WTC11 (cell line): ENCODE data around the gene CIAO2A. TPM values are rescaled to one million over a fixed set of nuclear protein-coding genes. Genes with fewer than 3 reads are reported as not detected.
A peak's percentile ranks its signal among the peaks of the same experiment; 100 is the strongest.

Source experiments
- ATAC-seq: fragments of 200-7000 bp; cut with Tn5 transposase; 2 replicates; pipeline ENCODE4 v1.10.0; 2021; ENCODE audit warnings: mild to moderate bottlenecking, moderate library complexity
- CTCF ChIA-PET: fragments of 300-600 bp; sonication (Branson Sonifier 250); formaldehyde crosslinking; loops from one replicate; lab custom pipeline; 2021; ENCODE audit warnings: antibody characterized with exemption; lab: Charles Lee
- POLR2A ChIA-PET: fragments of 350-600 bp; sonication (Branson Sonifier 250); formaldehyde crosslinking; loops from one replicate; lab custom pipeline; 2021; ENCODE audit warnings: antibody characterized with exemption; lab: Charles Lee
- DNase-seq: peaks from one replicate; pipeline ENCODE4 v3.0.0; 2021; ENCODE audit warnings: low spot score
- H3K27ac Mint-ChIP-seq: 2 replicates; pipeline ENCODE4 v1.8.0; 2021; ENCODE audit warnings: mixed read lengths
- H3K27me3 Mint-ChIP-seq: 2 replicates; pipeline ENCODE4 v1.8.0; 2021; ENCODE audit warnings: low read depth, mild to moderate bottlenecking, moderate library complexity, mixed read lengths
- H3K36me3 Mint-ChIP-seq: 2 replicates; pipeline ENCODE4 v1.8.0; 2021; ENCODE audit warnings: mixed read lengths
- H3K4me1 Mint-ChIP-seq: 2 replicates; pipeline ENCODE4 v1.8.0; 2022; ENCODE audit warnings: mixed read lengths
- H3K4me3 Mint-ChIP-seq: 2 replicates; pipeline ENCODE4 v1.8.0; 2021; ENCODE audit warnings: mild to moderate bottlenecking, moderate library complexity, mixed read lengths
- H3K9me3 Mint-ChIP-seq: 2 replicates; pipeline ENCODE4 v1.8.0; 2021; ENCODE audit warnings: mixed read lengths
- ATF1 ChIP-seq: sonication (generic); formaldehyde crosslinking; IDR thresholded peaks from 2 replicates; pipeline ENCODE4 v1.8.1; 2023; ENCODE audit warnings: mild to moderate bottlenecking, moderate library complexity, missing genetic modification reagents
- ESRRA ChIP-seq: sonication (generic); formaldehyde crosslinking; IDR thresholded peaks from 2 replicates; pipeline ENCODE4 v1.8.1; 2022; ENCODE audit warnings: mild to moderate bottlenecking, missing genetic modification reagents, borderline replicate concordance
- FOXK1 ChIP-seq: sonication (generic); formaldehyde crosslinking; IDR thresholded peaks from 2 replicates; pipeline ENCODE4 v1.8.0; 2022; ENCODE audit warnings: mild to moderate bottlenecking, moderate library complexity, missing genetic modification reagents
- FOXP1 ChIP-seq: sonication (generic); formaldehyde crosslinking; IDR thresholded peaks from 2 replicates; pipeline ENCODE4 v1.8.0; 2022; ENCODE audit warnings: missing genetic modification reagents, mild to moderate bottlenecking, moderate library complexity, borderline replicate concordance
- GTF2I ChIP-seq: fragments of 250-450 bp; sonication (Bioruptor Pico); conservative IDR thresholded peaks from 2 replicates; pipeline ENCODE4 v1.4.0; 2021; ENCODE audit warnings: mild to moderate bottlenecking
- JAZF1 ChIP-seq: fragments of 250-450 bp; sonication (Bioruptor Pico); IDR thresholded peaks from 2 replicates; pipeline ENCODE4 v1.9.0; 2021; ENCODE audit warnings: moderate library complexity, mild to moderate bottlenecking, inconsistent platforms
- MXD4 ChIP-seq: fragments of 250-450 bp; sonication (Bioruptor Pico); IDR thresholded peaks from 2 replicates; pipeline ENCODE4 v1.8.0; 2021; ENCODE audit warnings: mild to moderate bottlenecking, moderate library complexity, borderline replicate concordance
- NFYB ChIP-seq: sonication (generic); formaldehyde crosslinking; conservative IDR thresholded peaks from 2 replicates; pipeline ENCODE4 v1.8.0; 2022; ENCODE audit warnings: low read depth, missing genetic modification reagents
- NR1H2 ChIP-seq: sonication (generic); formaldehyde crosslinking; IDR thresholded peaks from 2 replicates; pipeline ENCODE4 v1.9.0; 2021; ENCODE audit warnings: mild to moderate bottlenecking, moderate library complexity, missing genetic modification reagents
- RELA ChIP-seq: sonication (generic); formaldehyde crosslinking; IDR thresholded peaks from 2 replicates; pipeline ENCODE4 v1.8.1; 2022; ENCODE audit warnings: missing genetic modification reagents, mild to moderate bottlenecking, borderline replicate concordance
- SMAD3 ChIP-seq: sonication (generic); formaldehyde crosslinking; IDR thresholded peaks from 2 replicates; pipeline ENCODE4 v1.8.0; 2022; ENCODE audit warnings: missing genetic modification reagents, mild to moderate bottlenecking, borderline replicate concordance
- SMAD4 ChIP-seq: sonication (generic); formaldehyde crosslinking; IDR thresholded peaks from 2 replicates; pipeline ENCODE4 v1.8.0; 2022; ENCODE audit warnings: mild to moderate bottlenecking, missing genetic modification reagents
- TEAD1 ChIP-seq: sonication (generic); formaldehyde crosslinking; IDR thresholded peaks from 2 replicates; pipeline ENCODE4 v1.8.0; 2022; ENCODE audit warnings: mild to moderate bottlenecking, missing genetic modification reagents
- ZBTB21 ChIP-seq: sonication (generic); formaldehyde crosslinking; IDR thresholded peaks from 2 replicates; pipeline ENCODE4 v1.8.1; 2023; ENCODE audit warnings: mild to moderate bottlenecking, missing genetic modification reagents, borderline replicate concordance
- ZNF121 ChIP-seq: sonication (generic); formaldehyde crosslinking; IDR thresholded peaks from 2 replicates; pipeline ENCODE4 v1.8.0; 2023; ENCODE audit warnings: missing genetic modification reagents
- ZNF232 ChIP-seq: sonication (generic); formaldehyde crosslinking; IDR thresholded peaks from 2 replicates; pipeline ENCODE4 v1.8.0; 2022; ENCODE audit warnings: mild to moderate bottlenecking, missing genetic modification reagents
- ZNF396 ChIP-seq: fragments of 250-450 bp; sonication (Bioruptor Pico); IDR thresholded peaks from 2 replicates; pipeline ENCODE4 v1.8.0; 2021; ENCODE audit warnings: mild to moderate bottlenecking, moderate library complexity, borderline replicate concordance
- total RNA-seq: library from RNA; stranded (reverse); gene quantifications from 3 replicates; pipeline ENCODE4 v1.2.3, GENCODE V29; 2021
- TF ChIP-seq, protein P1 (sequence below): fragments of 200-600 bp; IDR thresholded peaks from 2 replicates; pipeline ENCODE4 v1.8.0; 2022; ENCODE audit warnings: antibody characterized with exemption
- TF ChIP-seq, protein P2 (sequence below): sonication (generic); formaldehyde crosslinking; IDR thresholded peaks from 2 replicates; pipeline ENCODE4 v1.8.0; 2022; ENCODE audit warnings: mild to moderate bottlenecking, missing genetic modification reagents
- TF ChIP-seq, protein P3 (sequence below): fragments of 250-450 bp; sonication (Bioruptor Pico); IDR thresholded peaks from 2 replicates; pipeline ENCODE4 v1.8.0; 2021; ENCODE audit warnings: mild to moderate bottlenecking
- TF ChIP-seq, protein P4 (sequence below): sonication (generic); formaldehyde crosslinking; conservative IDR thresholded peaks from 2 replicates; pipeline ENCODE4 v1.8.1; 2022; ENCODE audit warnings: mild to moderate bottlenecking, missing genetic modification reagents
- TF ChIP-seq, protein P5 (sequence below): sonication (generic); formaldehyde crosslinking; IDR thresholded peaks from 2 replicates; pipeline ENCODE4 v1.8.1; 2022; ENCODE audit warnings: missing genetic modification reagents, borderline replicate concordance
- TF ChIP-seq, protein P6 (sequence below): sonication (generic); formaldehyde crosslinking; conservative IDR thresholded peaks from 2 replicates; pipeline ENCODE4 v1.8.1; 2023; ENCODE audit warnings: mild to moderate bottlenecking, low read depth, missing genetic modification reagents, moderate library complexity

CIAO2A gene
- total RNA-seq, 1 experiment from 2014 or later: 73.6 TPM

- TF ChIP-seq, protein P1, sequence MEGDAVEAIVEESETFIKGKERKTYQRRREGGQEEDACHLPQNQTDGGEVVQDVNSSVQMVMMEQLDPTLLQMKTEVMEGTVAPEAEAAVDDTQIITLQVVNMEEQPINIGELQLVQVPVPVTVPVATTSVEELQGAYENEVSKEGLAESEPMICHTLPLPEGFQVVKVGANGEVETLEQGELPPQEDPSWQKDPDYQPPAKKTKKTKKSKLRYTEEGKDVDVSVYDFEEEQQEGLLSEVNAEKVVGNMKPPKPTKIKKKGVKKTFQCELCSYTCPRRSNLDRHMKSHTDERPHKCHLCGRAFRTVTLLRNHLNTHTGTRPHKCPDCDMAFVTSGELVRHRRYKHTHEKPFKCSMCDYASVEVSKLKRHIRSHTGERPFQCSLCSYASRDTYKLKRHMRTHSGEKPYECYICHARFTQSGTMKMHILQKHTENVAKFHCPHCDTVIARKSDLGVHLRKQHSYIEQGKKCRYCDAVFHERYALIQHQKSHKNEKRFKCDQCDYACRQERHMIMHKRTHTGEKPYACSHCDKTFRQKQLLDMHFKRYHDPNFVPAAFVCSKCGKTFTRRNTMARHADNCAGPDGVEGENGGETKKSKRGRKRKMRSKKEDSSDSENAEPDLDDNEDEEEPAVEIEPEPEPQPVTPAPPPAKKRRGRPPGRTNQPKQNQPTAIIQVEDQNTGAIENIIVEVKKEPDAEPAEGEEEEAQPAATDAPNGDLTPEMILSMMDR: peak; percentile 64
- TF ChIP-seq, protein P2, sequence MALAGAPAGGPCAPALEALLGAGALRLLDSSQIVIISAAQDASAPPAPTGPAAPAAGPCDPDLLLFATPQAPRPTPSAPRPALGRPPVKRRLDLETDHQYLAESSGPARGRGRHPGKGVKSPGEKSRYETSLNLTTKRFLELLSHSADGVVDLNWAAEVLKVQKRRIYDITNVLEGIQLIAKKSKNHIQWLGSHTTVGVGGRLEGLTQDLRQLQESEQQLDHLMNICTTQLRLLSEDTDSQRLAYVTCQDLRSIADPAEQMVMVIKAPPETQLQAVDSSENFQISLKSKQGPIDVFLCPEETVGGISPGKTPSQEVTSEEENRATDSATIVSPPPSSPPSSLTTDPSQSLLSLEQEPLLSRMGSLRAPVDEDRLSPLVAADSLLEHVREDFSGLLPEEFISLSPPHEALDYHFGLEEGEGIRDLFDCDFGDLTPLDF (CRISPR knock-in tag): no peak
- TF ChIP-seq RELA (CRISPR knock-in tag) (no peak), ZBTB21 (no peak), NFYB (CRISPR knock-in tag) (no peak)
- TF ChIP-seq, protein P3, sequence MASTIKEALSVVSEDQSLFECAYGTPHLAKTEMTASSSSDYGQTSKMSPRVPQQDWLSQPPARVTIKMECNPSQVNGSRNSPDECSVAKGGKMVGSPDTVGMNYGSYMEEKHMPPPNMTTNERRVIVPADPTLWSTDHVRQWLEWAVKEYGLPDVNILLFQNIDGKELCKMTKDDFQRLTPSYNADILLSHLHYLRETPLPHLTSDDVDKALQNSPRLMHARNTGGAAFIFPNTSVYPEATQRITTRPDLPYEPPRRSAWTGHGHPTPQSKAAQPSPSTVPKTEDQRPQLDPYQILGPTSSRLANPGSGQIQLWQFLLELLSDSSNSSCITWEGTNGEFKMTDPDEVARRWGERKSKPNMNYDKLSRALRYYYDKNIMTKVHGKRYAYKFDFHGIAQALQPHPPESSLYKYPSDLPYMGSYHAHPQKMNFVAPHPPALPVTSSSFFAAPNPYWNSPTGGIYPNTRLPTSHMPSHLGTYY (CRISPR knock-in tag): no peak
- H3K4me1 Mint-ChIP-seq: 0 out of 2 replicates have a peak, but pooled peaks cover 4% of the 10 kb centered on the region
- ATAC-seq: peak; percentile 91
- DNase-seq: peak; percentile 84
- no peaks in the 10 kb centered on the region for H3K9me3 Mint-ChIP-seq
- CTCF ChIA-PET: interaction anchor here (0.6 to 2.9 kb wide), 36 partner anchors 12 to 601 kb away, joined by 3 to 33 read pairs (median 6); partner anchors contain the start of genes CIAO2A, DAPK2 and FBXL22
- peak overlapping the region; percentile 27; the same call in 1 of the 2 replicates for H3K4me3 Mint-ChIP-seq
- peaks cover 12% of the 10 kb centered on the region for H3K36me3 Mint-ChIP-seq
- H3K27ac Mint-ChIP-seq: no peak overlapping the region
- no peaks in the 10 kb centered on the region; the same call in 1 of the 2 replicates for H3K27me3 Mint-ChIP-seq
- POLR2A ChIA-PET: no interaction called here
These were observed 26.0 kb downstream of the CIAO2A start for GRCh38 chr15:64067564-64068030.

DNA sequence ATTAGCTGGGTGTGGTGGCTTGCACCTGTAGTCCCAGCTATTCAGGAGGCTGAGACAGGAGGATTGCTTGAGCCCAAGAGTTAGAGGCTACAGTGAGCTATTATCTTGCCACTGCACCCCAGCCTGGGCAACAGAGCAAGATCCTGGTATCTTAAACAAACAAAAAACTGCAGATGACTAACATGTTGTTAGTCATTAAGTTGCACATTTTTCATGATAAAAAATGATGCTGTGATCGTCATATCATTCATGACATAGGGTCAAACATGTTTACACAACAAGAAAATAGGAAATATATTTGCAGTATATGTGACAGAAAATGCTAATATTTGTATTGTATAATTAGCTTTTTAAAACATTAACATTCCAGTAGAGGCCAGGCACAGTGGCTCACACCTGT lies 27.2 kb downstream of the CIAO2A start:
- POLR2A ChIA-PET: interaction anchor here (1.2 kb wide), 1 partner anchor 314 kb away, joined by 3 read pairs; no protein-coding TSS in a partner anchor
- DNase-seq (no peak), ATAC-seq (no peak)
- H3K4me3 Mint-ChIP-seq: no peak overlapping the region
- CTCF ChIA-PET: interaction anchor here (0.6 to 1.8 kb wide), 6 partner anchors 85 to 600 kb away, joined by 3 to 7 read pairs (median 5); no protein-coding TSS in a partner anchor
- peaks cover 4% of the 10 kb centered on the region; the same call in 1 of the 2 replicates for H3K9me3 Mint-ChIP-seq
- H3K36me3 Mint-ChIP-seq: peaks cover 4% of the 10 kb centered on the region; the same call in 1 of the 2 replicates
- TF ChIP-seq ATF1 (CRISPR knock-in tag): no peak
- TF ChIP-seq ZNF121: peak; percentile 42; the same call in 1 of the 2 replicates
- TF ChIP-seq, protein P4, sequence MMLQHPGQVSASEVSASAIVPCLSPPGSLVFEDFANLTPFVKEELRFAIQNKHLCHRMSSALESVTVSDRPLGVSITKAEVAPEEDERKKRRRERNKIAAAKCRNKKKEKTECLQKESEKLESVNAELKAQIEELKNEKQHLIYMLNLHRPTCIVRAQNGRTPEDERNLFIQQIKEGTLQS: no peak
- TF ChIP-seq ESRRA: no peak
- 0 out of 2 replicates have a peak, but pooled peaks cover 4% of the 10 kb centered on the region for H3K4me1 Mint-ChIP-seq
- H3K27me3 Mint-ChIP-seq: no peaks in the 10 kb centered on the region; the same call in 1 of the 2 replicates
- H3K27ac Mint-ChIP-seq: no peak overlapping the region

- ATAC-seq (no peak), DNase-seq (no peak)
- H3K4me3 Mint-ChIP-seq: no peak overlapping the region
- H3K36me3 Mint-ChIP-seq: no peaks in the 10 kb centered on the region
- ChIA-PET POLR2A (no interaction called here), CTCF (interaction anchor here (1.0 kb wide), 1 partner anchor 14 kb away, joined by 3 read pairs; no protein-coding TSS in a partner anchor)
- no peaks in the 10 kb centered on the region for H3K4me1 Mint-ChIP-seq
- no peak overlapping the region for H3K27ac Mint-ChIP-seq
- no peaks in the 10 kb centered on the region; the same call in 1 of the 2 replicates for H3K27me3 Mint-ChIP-seq
- H3K9me3 Mint-ChIP-seq: peaks cover 6% of the 10 kb centered on the region; the same call in 1 of the 2 replicates
- TF ChIP-seq JAZF1 (CRISPR knock-in tag): no peak
- TF ChIP-seq, protein P5, sequence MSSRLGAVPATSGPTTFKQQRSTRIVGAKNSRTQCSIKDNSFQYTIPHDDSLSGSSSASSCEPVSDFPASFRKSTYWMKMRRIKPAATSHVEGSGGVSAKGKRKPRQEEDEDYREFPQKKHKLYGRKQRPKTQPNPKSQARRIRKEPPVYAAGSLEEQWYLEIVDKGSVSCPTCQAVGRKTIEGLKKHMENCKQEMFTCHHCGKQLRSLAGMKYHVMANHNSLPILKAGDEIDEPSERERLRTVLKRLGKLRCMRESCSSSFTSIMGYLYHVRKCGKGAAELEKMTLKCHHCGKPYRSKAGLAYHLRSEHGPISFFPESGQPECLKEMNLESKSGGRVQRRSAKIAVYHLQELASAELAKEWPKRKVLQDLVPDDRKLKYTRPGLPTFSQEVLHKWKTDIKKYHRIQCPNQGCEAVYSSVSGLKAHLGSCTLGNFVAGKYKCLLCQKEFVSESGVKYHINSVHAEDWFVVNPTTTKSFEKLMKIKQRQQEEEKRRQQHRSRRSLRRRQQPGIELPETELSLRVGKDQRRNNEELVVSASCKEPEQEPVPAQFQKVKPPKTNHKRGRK (CRISPR knock-in tag): no peak
- TF ChIP-seq SMAD3 (CRISPR knock-in tag): no peak
- TF ChIP-seq FOXK1 (CRISPR knock-in tag): no peak
- TF ChIP-seq FOXP1: no peak
- no peak for TF ChIP-seq ZNF121
- TF ChIP-seq ZNF232 (CRISPR knock-in tag): no peak
- no peak for TF ChIP-seq TEAD1 (CRISPR knock-in tag)
- no peak for TF ChIP-seq GTF2I (CRISPR knock-in tag)
- TF ChIP-seq, protein P6, sequence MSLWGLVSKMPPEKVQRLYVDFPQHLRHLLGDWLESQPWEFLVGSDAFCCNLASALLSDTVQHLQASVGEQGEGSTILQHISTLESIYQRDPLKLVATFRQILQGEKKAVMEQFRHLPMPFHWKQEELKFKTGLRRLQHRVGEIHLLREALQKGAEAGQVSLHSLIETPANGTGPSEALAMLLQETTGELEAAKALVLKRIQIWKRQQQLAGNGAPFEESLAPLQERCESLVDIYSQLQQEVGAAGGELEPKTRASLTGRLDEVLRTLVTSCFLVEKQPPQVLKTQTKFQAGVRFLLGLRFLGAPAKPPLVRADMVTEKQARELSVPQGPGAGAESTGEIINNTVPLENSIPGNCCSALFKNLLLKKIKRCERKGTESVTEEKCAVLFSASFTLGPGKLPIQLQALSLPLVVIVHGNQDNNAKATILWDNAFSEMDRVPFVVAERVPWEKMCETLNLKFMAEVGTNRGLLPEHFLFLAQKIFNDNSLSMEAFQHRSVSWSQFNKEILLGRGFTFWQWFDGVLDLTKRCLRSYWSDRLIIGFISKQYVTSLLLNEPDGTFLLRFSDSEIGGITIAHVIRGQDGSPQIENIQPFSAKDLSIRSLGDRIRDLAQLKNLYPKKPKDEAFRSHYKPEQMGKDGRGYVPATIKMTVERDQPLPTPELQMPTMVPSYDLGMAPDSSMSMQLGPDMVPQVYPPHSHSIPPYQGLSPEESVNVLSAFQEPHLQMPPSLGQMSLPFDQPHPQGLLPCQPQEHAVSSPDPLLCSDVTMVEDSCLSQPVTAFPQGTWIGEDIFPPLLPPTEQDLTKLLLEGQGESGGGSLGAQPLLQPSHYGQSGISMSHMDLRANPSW (CRISPR knock-in tag): no peak
- TF ChIP-seq ZNF396: no peak
- TF ChIP-seq SMAD4: no peak
- no peak for TF ChIP-seq MXD4
- no peak for TF ChIP-seq NR1H2 (CRISPR knock-in tag)
These were observed 32.9 kb downstream of the CIAO2A start for GRCh38 chr15:64060716-64061115.
